ENCODE measurements around the gene SCG5.

Gene SCG5

DNA sequence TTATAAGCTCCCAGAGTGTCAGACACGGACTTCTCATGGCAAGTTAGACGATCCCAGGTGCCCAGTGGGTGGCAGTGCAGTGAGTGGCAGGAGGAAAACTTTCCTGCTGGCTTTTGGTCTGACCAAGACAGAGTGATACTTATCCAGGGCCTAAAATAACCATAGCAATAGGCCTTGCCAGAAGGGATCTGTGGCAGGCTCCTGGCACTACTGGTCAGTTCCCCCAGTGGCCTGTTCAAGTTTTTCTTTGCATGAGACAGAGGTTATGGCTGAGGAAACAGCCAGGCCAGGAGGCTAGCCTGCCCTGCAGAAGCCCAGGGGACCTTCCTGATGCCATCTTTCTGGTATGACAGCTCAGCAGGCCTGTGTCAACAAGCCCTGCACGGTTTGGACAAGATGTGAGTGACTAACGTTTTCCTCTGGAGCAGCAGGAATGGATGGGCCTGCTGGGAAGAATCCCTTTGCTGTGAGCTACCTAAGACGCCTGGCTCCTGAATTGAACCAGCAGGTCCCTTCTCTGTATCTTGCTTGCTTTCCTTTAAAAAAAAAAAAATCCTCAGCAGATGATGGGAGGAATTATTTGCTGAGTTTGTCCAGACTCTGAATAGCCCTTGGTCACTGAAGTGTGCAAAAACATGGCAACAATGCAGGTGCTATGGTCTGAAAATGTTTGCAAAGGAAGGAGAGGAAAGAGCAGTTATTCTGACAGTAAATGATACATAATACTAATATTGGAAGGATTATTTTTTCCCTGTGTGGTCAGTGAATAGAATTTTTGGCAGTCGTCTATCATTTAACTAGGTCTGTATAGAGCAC is 18.0 kb downstream of the SCG5 start:
- DNase-seq, result peak; percentile 44

DNA sequence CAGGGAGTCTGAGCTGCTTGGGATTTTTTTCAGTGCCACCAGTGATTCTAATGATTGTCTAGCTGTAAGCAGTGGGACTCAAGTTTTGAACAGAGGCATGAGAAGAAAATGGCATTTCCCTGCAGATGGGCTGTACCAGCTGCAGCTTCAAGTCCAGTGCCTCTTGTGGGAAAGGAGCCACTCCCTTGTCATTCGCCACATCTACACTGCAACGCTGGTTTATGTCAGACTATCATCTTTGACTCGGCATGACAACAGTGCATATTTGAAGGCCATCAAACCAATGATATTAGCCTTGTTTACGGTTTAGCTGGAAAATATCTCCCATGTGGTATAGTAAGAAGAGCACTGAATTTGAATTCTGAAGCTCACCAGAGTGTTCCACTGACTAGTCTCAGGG is 22.2 kb downstream of the SCG5 start:
- DNase-seq, result no peak

DNA sequence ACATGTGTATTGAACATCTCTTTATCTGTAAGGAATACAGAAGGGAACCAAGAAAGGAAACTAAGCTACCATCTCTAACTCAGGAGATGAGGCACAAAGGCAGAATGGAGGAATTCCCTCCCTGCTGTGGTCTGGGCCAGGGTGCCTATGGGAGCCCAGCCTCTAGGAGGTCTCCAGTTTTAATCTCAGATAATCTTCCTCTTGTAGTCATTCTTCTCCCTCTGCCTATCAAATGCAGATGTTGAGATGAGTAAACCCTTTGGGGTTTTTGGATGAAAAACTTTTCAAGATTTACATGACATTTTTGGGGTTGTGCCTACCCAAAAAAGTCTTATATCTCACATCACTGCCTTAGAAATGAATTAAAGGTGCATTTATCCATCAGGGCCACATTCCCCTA is 23.3 kb downstream of the SCG5 start:
- no peak for DNase-seq

DNA sequence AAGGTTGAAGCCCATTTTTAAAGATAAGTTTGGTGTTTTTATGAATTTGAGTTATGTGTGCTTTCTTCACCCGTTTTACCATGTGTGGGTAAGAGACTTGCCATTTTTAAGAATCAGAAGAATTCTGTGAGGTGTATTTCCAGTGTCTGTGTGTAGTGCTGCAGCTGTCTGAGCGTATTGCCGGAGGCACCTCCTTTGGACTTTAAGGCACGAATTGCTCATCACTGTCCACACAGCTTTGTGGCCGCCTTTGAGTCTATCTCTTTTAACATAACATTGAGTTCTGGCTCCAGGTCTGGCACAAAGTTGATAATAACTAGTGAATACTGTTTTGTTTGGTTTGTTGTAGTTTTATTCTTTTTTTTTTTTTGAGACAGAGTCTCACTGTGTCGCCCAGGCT is 25.8 kb downstream of the SCG5 start:
- DNase-seq, result no peak

DNA sequence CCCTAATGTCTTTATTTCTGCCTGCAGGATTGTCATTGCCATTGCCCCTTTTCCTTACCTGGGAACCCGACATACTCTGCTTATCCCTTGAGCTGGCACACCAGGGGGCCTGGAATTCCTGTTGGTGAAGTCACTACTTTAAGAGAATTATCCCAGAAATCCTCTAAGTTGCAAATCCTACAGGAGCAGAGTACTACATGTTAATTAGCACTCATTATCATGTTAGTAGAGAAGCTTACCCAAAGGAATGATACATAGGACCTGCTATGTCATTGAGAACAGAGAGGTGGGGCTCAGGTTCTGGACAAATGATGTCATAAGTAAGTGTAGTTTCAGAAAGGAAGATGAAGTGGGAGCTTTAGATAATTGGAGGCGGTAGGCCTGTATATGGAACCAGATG is 27.4 kb downstream of the SCG5 start:
- no peak for DNase-seq

DNA sequence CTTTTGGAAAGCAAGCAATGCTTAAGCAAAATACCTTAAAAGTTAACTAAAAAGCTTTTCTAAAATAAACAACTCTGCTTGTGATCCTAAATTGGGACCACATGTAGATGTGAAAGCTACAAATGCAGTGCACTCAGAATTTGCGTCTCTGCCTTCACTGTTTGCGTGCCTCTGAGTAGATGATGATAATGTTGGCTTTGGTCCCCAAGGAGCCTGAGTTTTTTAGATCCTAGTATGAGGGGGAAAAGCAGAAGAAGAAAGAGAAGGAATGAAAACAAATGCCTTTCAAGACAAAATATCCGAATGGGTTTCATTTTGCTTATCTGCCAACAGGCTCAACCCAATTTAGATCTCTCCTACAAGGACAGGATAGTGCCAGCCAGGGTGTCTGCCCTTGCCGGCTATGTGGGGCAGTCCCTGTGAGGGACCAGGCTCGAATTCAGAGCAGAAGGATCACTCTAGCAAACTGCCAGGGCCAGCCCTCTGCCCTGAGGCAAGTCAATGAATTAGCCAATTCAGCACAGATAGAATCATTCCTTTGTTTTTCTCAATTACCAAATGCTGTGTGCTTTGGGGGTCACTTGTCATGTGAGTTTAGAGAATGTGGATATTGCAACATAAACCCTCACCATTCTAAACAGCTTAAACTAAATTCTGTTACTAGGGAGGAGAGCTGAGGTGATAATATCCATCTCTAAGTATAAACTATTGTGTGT is 28.5 kb downstream of the SCG5 start:
- DNase-seq, result no peak

DNA sequence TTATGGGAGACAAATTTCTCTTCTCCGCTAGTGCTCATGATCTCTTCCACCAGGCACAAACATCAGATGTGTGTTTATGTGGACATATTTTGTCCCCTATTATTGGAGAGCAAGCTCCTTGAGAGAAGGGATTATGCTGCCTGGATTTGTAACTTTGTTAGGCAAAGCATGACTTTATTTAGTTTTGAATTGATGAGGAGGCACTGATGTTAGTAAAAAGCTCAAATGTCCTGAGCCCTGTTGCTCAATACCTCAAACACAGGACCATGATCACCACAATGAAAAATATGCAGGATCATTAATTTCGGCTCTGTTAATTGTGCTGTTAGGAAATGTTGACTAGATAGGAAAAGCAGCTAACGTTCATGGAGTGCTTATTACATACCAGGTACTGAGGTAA is 29.1 kb downstream of the SCG5 start:
- no peak for DNase-seq

DNA sequence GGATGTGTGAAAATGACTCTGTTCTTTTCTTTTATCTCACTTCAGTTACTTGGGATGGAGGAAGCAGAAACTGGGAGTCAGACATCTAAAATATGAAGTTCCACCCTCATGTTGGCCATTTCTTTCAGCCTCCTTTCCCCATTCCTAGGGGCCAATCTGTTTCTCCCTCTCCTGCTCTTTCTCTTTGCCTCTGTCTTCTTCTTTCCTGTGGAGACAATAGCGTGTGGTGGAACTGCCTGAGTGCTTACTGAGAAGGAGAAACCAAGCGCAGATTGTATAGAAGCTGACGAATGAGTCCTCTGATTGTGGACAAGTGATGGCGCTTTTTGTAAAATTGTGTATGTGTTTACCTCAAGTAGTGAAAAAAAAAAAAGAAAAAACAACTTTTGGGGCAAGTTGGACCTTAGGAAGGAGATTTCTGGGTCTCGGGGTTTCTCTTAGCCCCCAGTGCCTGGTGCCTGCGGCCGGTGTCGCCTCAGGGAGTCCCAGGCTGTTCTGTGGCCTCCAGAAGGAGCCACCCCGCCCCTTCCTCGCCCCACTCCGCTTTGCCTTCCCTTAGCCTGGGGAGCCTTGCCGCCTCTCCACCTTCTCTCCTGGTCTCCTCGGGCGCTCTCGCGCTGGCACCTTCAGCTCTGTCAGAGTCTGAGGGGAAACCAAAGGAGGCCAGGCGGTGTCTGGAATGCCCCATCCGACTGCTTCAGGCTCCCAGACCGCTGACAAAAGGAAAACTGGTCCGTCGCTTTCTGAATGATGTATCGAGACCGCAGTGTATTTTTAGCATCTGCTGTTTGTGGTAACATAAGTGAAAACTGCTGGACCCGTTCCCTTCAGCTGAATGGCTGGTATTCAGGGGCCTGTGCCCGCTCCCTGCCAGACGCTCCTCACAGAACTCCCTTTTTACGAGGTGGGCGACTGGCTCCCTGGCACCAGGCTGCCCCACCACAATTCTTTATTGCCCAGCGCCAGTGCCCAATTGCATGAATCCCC is 30.1 kb downstream of the SCG5 start:
- no peak for DNase-seq

DNA sequence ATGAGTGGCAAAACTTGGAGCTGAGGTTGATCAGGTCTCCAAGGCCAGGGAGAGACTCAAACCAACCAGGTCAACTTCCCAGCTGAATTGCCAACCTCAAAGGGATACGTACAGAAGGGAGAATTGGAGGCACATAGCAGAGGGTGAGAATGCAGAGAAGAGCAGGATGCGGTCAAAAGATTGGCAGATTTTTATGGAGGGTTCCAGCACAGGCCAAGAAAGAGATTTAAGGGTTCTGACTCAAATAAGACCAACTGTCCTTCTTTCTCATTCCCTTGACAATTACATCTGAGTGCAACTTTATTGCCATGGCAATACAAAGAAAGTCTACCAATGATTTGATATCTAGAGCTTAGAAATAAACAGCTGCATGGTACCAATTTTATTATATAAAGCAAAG is 33.2 kb downstream of the SCG5 start:
- no peak for DNase-seq

DNA sequence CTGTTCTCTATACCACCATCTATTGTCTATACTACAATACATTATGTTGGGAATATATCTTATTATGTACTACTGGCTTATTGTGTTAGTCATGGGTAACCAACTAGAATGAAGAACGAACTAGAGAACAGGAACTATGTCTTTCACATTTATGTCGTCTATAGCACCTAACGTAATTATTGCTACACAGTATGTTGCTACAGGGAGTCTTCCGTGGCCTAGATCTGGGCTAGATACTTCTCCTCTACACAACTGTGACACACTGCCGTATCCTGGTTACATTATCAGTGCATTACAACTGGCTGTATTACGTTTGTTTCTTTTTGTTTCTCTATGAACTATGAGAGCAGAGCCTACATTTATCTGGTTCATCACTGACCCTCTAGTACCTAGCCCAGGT is 34.0 kb downstream of the SCG5 start:
- no peak for DNase-seq

DNA sequence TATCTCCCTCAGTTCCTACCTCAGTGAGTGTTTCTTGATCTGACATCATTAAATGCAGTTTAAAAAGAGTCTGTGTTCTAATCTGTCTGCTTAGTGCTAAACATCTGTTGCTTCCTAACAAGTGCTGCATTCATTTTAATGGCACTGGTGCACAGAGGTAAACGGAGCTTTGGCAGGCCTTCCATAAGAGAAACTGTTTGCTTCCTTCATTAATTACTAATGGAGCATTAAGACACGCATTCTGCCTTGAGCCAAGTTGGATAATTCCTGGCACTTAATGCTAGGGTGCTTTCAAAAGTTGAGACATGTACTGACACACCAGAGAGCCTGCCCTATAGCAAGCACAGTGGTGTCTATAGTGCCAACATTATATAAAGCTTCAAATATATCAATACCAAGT is 34.7 kb downstream of the SCG5 start:
- DNase-seq, result no peak

DNA sequence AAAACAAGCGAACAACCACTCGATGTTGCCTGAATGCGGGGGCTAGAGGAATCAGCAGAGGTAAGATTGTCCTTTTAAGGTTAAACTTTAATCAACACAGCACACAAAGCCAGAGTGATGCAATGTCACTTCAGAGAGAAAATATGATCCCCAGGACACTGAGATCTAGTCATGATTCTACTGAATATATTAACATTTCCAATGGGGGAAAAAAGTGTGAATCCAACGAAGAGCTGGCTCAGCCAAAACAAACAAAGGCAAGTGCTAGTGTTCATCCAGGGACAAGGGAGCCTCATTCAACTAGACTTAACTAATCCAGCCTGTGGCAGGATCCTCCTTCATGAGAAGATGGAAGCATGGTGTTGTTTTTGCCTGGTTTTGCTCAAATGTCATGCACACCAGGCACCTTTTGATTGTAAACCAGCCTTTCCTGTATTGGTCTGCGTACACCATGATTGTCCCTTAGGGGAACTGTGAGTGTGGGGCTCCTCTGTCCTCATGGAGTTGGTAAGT is 35.8 kb downstream of the SCG5 start:
- DNase-seq, result peak; percentile 58

DNA sequence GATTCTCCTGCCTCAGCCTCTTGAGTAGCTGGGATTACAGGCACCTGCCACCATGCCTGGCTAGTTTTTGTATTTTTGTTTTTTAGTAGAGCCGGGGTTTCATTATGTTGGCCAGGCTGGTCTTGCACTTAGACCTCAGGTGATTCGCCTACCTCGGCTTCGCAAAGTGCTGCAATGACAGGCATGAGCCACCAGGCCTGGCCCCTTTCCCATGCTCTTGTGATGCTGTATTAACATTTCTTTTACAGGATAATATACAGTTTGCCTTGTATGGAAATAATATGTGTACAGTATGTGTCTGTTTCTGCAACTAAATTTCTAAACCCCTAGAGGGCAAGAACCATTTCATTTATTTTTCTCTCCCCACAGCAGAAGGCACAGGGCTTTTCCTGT is 37.8 kb downstream of the SCG5 start:
- no peak for DNase-seq

DNA sequence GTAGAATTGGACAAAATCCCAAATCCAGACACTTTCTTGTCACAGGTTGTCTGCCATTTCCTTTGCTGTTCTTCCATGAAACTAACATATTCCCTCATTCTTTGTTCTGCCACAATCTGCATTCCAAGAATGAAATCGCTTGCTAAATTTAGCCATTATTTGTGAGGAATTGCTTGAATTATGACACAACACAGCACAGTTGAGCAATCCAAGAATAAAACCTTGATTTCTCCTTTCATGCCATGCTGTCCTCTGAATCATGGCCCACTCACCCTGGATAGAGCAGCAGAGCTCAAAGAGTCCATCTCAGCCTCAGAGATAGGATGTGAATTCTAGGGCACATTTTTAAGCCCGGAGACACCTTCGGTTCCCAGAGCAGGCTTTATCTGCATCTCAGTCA is 41.1 kb downstream of the SCG5 start:
- no peak for DNase-seq

DNA sequence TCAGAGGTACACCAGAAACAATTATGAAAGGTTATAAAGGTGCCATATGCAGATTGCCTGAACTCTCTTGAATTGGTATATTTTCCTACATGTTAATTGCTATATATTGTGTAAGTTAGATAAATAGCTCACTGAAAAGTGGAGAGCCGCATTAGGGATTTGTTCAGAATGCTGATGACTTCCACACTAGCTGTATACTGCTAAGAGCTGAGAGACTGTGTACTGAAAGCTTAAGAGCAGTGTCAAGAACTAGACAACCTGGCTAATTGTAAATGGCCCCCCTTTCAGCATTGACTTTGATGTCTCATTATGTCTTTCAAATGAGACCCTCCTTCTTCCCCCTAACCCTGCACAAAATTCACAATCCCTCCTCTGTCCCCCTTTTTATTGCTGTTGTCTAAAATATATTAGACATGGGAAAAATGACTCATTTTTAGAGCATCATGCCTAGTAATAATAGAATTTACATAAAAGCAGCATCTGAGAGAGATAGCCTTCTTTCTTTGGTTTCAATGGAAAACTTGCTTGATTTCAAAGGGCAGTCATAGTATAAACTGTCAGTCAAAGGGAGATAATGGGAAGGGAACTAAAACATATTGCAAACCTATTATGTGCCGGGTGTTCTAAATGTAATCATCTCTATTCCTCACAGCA is 41.6 kb downstream of the SCG5 start:
- DNase-seq, result no peak

DNA sequence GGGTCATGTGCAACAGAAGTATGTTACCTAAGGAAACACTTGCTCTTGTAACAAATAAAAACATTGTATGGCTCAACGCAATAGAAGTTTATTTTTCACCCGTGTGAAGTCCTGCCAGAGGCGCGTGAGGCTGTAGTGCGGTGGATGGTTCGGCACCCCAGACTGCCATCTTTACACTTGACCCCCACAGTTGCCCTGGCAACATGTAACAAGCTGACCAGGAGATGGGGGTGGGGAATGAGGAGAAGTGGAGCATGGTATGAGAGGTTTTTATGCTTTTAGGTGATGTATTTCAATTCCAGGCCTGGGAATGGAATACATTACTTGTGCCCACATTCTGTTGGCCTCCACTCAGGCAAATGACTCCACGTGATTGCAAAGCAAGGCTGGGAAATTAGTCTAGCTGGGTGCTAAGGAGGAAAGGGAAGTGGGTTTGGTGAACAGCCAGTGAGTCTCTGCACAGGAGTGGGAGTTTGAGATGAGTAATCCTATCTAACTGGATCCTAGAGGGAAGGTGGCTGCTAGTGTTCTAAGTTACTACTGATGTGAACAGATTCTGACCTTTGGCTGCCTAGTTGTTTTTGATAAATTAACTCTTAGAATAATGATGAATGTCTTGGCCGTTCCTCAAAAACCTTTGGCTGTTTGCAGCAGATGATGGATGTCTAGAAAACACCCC is 42.5 kb downstream of the SCG5 start:
- no peak for DNase-seq

DNA sequence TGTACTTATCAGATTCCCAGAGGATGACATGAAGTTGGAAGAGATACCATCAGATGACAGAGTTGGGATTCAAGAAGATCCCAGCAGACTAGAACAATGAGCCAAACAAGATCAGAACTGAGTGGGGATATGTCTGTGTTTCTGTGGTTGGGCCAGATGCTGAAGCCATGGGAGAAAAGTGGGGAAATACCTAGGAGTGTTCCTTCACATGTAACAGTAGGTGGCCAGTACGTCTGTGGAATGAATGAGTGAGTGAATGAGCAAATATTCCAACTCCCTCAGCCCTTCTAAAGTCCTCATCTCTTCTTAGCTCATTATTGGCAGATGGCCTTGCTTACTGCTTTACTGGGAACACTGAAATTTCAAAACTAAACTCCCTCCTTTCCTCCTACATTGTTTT is 44.1 kb downstream of the SCG5 start:
- DNase-seq, result no peak

DNA sequence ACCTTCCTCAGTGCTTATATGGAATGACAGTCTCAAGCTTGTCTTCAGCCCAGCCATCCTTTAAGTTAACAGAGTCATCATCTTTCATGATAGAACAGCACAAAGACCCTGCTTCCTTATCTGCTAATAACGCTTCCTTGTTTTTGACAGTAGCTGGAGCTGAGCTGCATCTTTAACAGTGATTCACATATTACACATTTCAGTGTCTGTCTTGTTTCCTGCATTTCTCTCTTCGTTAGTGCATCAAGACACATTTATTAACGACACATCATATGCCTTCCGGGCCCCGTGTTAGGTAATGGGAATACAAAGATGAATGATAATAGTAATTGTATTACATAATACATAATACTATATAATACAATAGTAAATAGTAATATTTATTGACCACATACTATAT is 46.0 kb downstream of the SCG5 start:
- no peak for DNase-seq

DNA sequence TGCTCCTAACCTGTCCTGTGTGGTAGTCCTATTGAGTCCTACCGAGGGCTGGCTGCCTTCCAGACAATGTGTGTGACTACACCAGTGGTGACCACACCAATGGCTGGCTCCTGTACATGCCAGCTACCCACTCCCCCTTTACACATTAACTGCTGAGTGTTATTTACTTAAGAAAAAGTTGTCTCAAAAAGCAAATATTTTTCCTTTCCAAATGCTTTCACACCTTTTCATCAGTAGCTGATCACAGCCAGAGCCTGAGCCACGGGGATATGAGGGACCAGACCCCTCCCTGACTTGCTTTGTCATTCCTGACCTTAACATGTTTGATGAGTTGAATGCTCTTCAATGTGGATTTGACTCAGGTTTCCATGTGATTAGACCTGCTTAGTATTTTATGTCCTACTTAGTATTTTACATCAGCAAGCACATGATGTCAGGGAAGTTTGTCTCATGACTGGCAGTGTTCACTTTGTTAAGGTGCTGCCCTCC is 46.7 kb downstream of the SCG5 start:
- peak; percentile 97 for DNase-seq

DNA sequence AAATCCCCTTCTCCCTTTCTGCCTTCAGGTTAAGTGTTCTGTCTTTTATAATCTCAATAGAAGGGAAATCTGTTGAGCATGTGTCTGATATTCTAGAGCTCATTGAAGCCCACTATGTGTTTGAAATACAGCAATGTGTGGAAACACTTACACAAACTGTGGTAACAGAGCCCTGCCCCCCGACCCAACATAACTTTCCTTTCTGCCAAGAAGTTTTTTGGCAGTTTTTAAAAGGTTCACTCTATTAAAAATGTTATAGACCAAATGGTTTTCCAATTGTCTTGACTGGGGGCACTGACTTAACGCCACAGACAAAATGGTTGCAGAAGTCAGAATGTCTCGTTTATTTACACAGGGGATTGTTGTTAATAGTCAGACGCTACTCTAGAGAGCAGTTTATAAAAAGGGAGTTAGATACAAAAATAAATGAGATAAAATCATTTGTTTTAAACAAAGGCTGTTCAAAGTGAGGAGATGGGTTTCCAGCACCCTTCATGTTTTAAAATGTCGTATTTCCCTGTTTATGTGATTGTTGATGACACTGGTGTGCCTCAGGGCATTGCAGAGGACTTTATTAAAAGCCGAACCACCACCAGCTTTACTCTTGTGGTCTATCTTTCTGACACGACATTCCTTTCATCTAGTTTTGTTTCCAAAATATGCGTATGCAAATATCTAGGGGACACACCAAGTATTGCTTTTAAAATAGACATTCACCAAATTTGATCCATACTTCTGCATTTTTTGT is 49.6 kb downstream of the SCG5 start:
- no peak for DNase-seq

DNA sequence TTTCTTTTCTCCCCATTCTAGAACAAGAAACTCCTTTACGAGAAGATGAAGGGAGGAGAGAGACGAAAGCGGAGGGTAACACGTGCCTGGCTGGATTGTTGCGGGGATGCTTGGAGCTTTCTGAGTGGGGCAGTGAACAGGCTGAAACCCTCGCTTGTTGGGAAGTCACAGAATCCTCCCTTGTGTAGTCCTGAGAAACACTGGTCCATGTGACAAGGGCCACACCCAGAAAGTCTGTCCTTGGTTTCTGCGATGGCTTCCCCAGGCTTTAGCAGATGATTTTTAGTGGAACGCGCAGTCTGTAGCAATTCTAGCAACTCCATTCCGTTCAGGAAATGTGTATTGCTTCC is 50.2 kb downstream of the SCG5 start:
- DNase-seq, result no peak

All from NCI-H345 (cell line).